Effector memory CD4-positive, alpha-beta T cell (primary cell): ENCODE measurements around the gene ZNF649.
A peak's percentile ranks its signal among the peaks of the same experiment; 100 is the strongest.
"Not testable (repeated sequence)": the region's sequence is repeated elsewhere in the genome, so short reads cannot be mapped to it uniquely, and the experiment has no call there.

Experiments used
- DNase-seq, 3 donors: peaks; one replicate each; pipeline ENCODE4 v3.0.0-alpha.2; 2020
- H3K27ac ChIP-seq: 2 replicates; pipeline ENCODE4 v1.7.0; 2013; ENCODE audit warnings: mild to moderate bottlenecking, low read length, moderate library complexity; ENCODE audit not compliant: insufficient read depth, poor library complexity, severe bottlenecking
- H3K27me3 ChIP-seq: replicated peaks from 2 replicates; pipeline ENCODE4 v1.7.0; 2013; ENCODE audit warnings: mild to moderate bottlenecking, low read length; ENCODE audit not compliant: insufficient read depth, control insufficient read depth, poor library complexity, severe bottlenecking
- H3K36me3 ChIP-seq: 2 replicates; pipeline ENCODE4 v1.7.0; 2013; ENCODE audit warnings: mild to moderate bottlenecking, low read length, moderate library complexity; ENCODE audit not compliant: control insufficient read depth, insufficient read depth
- H3K4me1 ChIP-seq: 2 replicates; pipeline ENCODE4 v1.7.0; 2013; ENCODE audit warnings: low read length, mild to moderate bottlenecking; ENCODE audit not compliant: control insufficient read depth, insufficient read depth, poor library complexity, severe bottlenecking
- H3K4me3 ChIP-seq: 2 replicates; pipeline ENCODE4 v1.7.0; 2013; ENCODE audit warnings: low read length, low read depth, mild to moderate bottlenecking; ENCODE audit not compliant: insufficient read depth, poor library complexity, severe bottlenecking
- H3K9me3 ChIP-seq: 2 replicates; pipeline ENCODE4 v1.7.0; 2013; ENCODE audit warnings: mild to moderate bottlenecking, low read length, moderate library complexity; ENCODE audit not compliant: control insufficient read depth

The ZNF649 gene

GRCh38 chr19:51921949-51922348 lies 17.1 kb upstream of the ZNF649 start:
- H3K27me3 ChIP-seq = no peaks in the 10 kb centered on the region
- peaks cover 51% of the 10 kb centered on the region for H3K9me3 ChIP-seq
- H3K4me3 ChIP-seq = no peak overlapping the region
- no peak overlapping the region for H3K27ac ChIP-seq
- no peaks in the 10 kb centered on the region for H3K36me3 ChIP-seq
- H3K4me1 ChIP-seq = peaks cover 4% of the 10 kb centered on the region
- no peak for DNase-seq

- Histone ChIP-seq H3K9me3 (peaks cover 65% of the 10 kb centered on the region), H3K27me3 (no peaks in the 10 kb centered on the region), H3K27ac (no peak overlapping the region), H3K4me1 (no peaks in the 10 kb centered on the region), H3K4me3 (no peak overlapping the region), H3K36me3 (no peaks in the 10 kb centered on the region)
- DNase-seq = no peak
Observed at GRCh38 chr19:51919606-51920005, 14.8 kb upstream of the ZNF649 start.

- H3K36me3 ChIP-seq = no peaks in the 10 kb centered on the region
- peaks cover 48% of the 10 kb centered on the region for H3K9me3 ChIP-seq
- no peak for DNase-seq
- H3K4me3 ChIP-seq = no peak overlapping the region
- no peaks in the 10 kb centered on the region for H3K4me1 ChIP-seq
- H3K27ac ChIP-seq = no peak overlapping the region
- no peaks in the 10 kb centered on the region for H3K27me3 ChIP-seq
Observed at GRCh38 chr19:51916167-51916566, 11.3 kb upstream of the ZNF649 start.

- DNase-seq = no peak
- no peaks in the 10 kb centered on the region for H3K36me3 ChIP-seq
- no peaks in the 10 kb centered on the region for H3K4me1 ChIP-seq
- no peaks in the 10 kb centered on the region for H3K27me3 ChIP-seq
- H3K27ac ChIP-seq = no peak overlapping the region
- H3K9me3 ChIP-seq = peaks cover 44% of the 10 kb centered on the region
- H3K4me3 ChIP-seq = no peak overlapping the region
Observed at GRCh38 chr19:51915324-51915867, 10.6 kb upstream of the ZNF649 start.

- DNase-seq, H3K4me1 ChIP-seq: not testable (repeated sequence)
Observed at GRCh38 chr19:51907981-51908380, 3.2 kb upstream of the ZNF649 start.

GRCh38 chr19:51906108-51906507 lies 1.3 kb upstream of the ZNF649 start:
- not testable (repeated sequence) for H3K27me3 ChIP-seq, H3K36me3 ChIP-seq, DNase-seq, H3K4me1 ChIP-seq, H3K4me3 ChIP-seq, H3K9me3 ChIP-seq, H3K27ac ChIP-seq

More at GRCh38 chr19:51907981-51908380, 3.2 kb upstream of the ZNF649 start:
- H3K9me3 ChIP-seq, H3K27me3 ChIP-seq, H3K27ac ChIP-seq, H3K4me3 ChIP-seq, H3K36me3 ChIP-seq: not testable (repeated sequence)

GRCh38 chr19:51905639-51906038 lies 822 bp upstream of the ZNF649 start:
- H3K9me3 ChIP-seq, DNase-seq, H3K4me3 ChIP-seq, H3K36me3 ChIP-seq, H3K4me1 ChIP-seq, H3K27me3 ChIP-seq, H3K27ac ChIP-seq: not testable (repeated sequence)

- Histone ChIP-seq H3K4me1 (peaks cover 3% of the 10 kb centered on the region), H3K27me3 (no peaks in the 10 kb centered on the region), H3K36me3 (peaks cover 6% of the 10 kb centered on the region), H3K4me3 (peak overlapping the region; percentile 93), H3K27ac (peak overlapping the region; percentile 60), H3K9me3 (peaks cover 11% of the 10 kb centered on the region)
- no peak for DNase-seq
Observed at GRCh38 chr19:51905206-51905605, 389 bp upstream of the ZNF649 start.

- no peak for DNase-seq
- peaks cover 30% of the 10 kb centered on the region for H3K9me3 ChIP-seq
- peaks cover 26% of the 10 kb centered on the region for H3K36me3 ChIP-seq
- H3K4me3 ChIP-seq = no peak overlapping the region
- peaks cover 3% of the 10 kb centered on the region for H3K4me1 ChIP-seq
- no peak overlapping the region for H3K27ac ChIP-seq
- no peaks in the 10 kb centered on the region for H3K27me3 ChIP-seq
Observed at GRCh38 chr19:51903192-51903591, 1.6 kb downstream of the ZNF649 start.

GRCh38 chr19:51901860-51902259 lies 3.0 kb downstream of the ZNF649 start:
- H3K36me3 ChIP-seq = peaks cover 39% of the 10 kb centered on the region
- H3K4me3 ChIP-seq = no peak overlapping the region
- peaks cover 42% of the 10 kb centered on the region for H3K9me3 ChIP-seq
- no peak for DNase-seq
- no peak overlapping the region for H3K27ac ChIP-seq
- H3K4me1 ChIP-seq = peaks cover 3% of the 10 kb centered on the region
- no peaks in the 10 kb centered on the region for H3K27me3 ChIP-seq
